ENCODE results near the gene PSME3.

Gene PSME3

DNA sequence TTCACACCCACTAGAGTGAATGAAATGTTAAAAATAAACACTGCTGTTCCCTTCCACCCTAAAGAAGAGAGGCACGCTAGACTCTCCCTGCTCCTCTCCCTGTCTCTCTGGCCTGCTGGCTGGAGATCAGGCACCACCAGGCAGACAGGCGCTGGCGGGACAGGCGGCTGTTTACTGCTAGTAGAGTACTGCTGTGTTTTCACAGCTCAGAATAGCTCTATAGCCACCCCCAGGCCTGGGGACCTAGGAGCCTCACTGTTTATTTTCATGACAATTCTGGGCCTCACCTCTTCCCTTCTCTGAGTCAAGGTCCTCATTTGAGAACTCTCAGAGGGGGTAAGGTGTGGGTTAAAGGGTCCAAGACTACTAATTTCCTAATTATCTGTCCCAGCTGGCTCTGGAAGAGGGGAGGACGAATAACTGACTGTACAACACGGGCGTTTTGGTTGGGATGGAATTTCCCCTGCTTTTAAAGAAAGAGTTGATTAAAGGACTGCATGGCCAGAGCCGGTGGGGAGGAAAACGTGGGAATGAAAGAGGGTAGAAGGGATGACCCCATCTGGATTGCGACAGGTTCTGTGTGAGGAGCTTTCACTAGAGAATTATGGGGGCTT lies 58.4 kb downstream of the PSME3 start:
- H3K4me3 Mint-ChIP-seq = no peak overlapping the region
- H3K27me3 Mint-ChIP-seq = peaks cover 4% of the 10 kb centered on the region
- H3K36me3 Mint-ChIP-seq (ENCODE audit: low read depth) = no peaks in the 10 kb centered on the region
- H3K4me1 Mint-ChIP-seq (ENCODE audit: low read depth) = no peaks in the 10 kb centered on the region
- no peaks in the 10 kb centered on the region for H3K9me3 Mint-ChIP-seq
- no peak overlapping the region for H3K27ac Mint-ChIP-seq

GRCh38 chr17:42893359-42893758 lies 60.2 kb downstream of the PSME3 start:
- no peaks in the 10 kb centered on the region for H3K36me3 Mint-ChIP-seq (ENCODE audit: low read depth)
- no peak overlapping the region for H3K4me3 Mint-ChIP-seq
- H3K27me3 Mint-ChIP-seq = peaks cover 7% of the 10 kb centered on the region
- no peaks in the 10 kb centered on the region for H3K9me3 Mint-ChIP-seq
- no peaks in the 10 kb centered on the region for H3K4me1 Mint-ChIP-seq (ENCODE audit: low read depth)
- no peak overlapping the region for H3K27ac Mint-ChIP-seq
